ENCODE data around the gene CYB5R2. TPM values are rescaled to one million over a fixed set of nuclear protein-coding genes. Genes with fewer than 3 reads are reported as not detected.
A peak's percentile ranks its signal among the peaks of the same experiment; 100 is the strongest.
"Not testable (repeated sequence)": the region's sequence is repeated elsewhere in the genome, so short reads cannot be mapped to it uniquely, and the experiment has no call there.

Gene CYB5R2
- total RNA-seq, 4 donors from 2014 or later = 2.7 to 21.3 (median 4.2) TPM; not detected in 1

- in situ Hi-C loops (cut with MboI; ENCODE audit: low pct_ligation_motif_present in 1 of 4, low pct_unique_long_range_greater_than_20kb in 1 of 4, low sequenced_read_pairs in 3 of 4) (loop anchor here in 3 of 4 donors (5.0 to 25.0 kb wide), 2 partner anchors 93 to 103 kb away; no protein-coding TSS in a partner anchor), intact Hi-C loops (cut with DNase I; ENCODE audit: low total_unique reads) (no loop called here)
Measured at GRCh38 chr11:7664867-7665266, 8.4 kb downstream of the CYB5R2 start.

DNA sequence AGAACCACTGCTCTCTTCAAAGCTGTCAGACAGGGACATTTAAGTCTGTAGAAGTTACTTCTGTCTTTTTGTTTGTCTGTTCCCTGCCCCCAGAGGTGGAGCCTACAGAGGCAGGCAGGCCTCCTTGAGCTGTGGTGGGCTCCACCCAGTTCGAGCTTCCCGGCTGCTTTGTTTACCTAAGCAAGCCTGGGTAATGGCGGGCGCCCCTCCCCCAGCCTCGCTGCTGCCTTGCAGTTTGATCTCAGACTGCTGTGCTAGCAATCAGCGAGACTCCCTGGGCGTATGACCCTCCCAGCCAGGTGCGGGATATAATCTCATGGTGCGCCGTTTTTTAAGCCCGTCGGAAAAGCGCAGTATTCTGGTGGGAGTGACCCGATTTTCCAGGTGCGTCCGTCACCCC lies 9.8 kb downstream of the CYB5R2 start:
- H3K9me3 ChIP-seq; H3K4me1 ChIP-seq; H3K27me3 ChIP-seq; DNase-seq; H3K4me3 ChIP-seq; H3K36me3 ChIP-seq; H3K27ac ChIP-seq; intact Hi-C loops (cut with DNase I; ENCODE audit: low total_unique reads): not testable (repeated sequence)
- 70% methylated on average over 15 of the region's 16 CpGs; no CpG with 5 or more reads in 1 of the 2 donors for WGBS, 2 donors (ENCODE audit: low coverage in 1 of 2)
- in situ Hi-C loops (cut with MboI; ENCODE audit: low pct_ligation_motif_present in 1 of 4, low pct_unique_long_range_greater_than_20kb in 1 of 4, low sequenced_read_pairs in 3 of 4) = loop anchor here in 2 of 4 donors (25.0 kb wide), 1 partner anchor 101 kb away; no protein-coding TSS in a partner anchor

More at GRCh38 chr11:7664867-7665266, 8.4 kb downstream of the CYB5R2 start:
- Histone ChIP-seq H3K4me1 (peaks cover 0 to 3% (median 0%) of the 10 kb centered on the region in 4 donors), H3K4me3 (no peak overlapping the region), H3K27ac (no peak overlapping the region), H3K27me3 (no peaks in the 10 kb centered on the region), H3K9me3 (no peaks in the 10 kb centered on the region), H3K36me3 (no peaks in the 10 kb centered on the region)
- TF ChIP-seq, protein P1, sequence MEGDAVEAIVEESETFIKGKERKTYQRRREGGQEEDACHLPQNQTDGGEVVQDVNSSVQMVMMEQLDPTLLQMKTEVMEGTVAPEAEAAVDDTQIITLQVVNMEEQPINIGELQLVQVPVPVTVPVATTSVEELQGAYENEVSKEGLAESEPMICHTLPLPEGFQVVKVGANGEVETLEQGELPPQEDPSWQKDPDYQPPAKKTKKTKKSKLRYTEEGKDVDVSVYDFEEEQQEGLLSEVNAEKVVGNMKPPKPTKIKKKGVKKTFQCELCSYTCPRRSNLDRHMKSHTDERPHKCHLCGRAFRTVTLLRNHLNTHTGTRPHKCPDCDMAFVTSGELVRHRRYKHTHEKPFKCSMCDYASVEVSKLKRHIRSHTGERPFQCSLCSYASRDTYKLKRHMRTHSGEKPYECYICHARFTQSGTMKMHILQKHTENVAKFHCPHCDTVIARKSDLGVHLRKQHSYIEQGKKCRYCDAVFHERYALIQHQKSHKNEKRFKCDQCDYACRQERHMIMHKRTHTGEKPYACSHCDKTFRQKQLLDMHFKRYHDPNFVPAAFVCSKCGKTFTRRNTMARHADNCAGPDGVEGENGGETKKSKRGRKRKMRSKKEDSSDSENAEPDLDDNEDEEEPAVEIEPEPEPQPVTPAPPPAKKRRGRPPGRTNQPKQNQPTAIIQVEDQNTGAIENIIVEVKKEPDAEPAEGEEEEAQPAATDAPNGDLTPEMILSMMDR (IDR thresholded peaks at IDR 0.05) = no peak
- TF ChIP-seq POLR2A (IDR thresholded peaks at IDR 0.05) (no peak), EP300 (IDR thresholded peaks at IDR 0.05; ENCODE audit: low read depth) (no peak), POLR2AphosphoS5 (IDR thresholded peaks at IDR 0.05) (no peak)
- WGBS, 2 donors (ENCODE audit: low coverage in 1 of 2) = 86% methylated on average over 6 of the region's 6 CpGs; no CpG with 5 or more reads in 1 of the 2 donors
- no peak for DNase-seq

DNA sequence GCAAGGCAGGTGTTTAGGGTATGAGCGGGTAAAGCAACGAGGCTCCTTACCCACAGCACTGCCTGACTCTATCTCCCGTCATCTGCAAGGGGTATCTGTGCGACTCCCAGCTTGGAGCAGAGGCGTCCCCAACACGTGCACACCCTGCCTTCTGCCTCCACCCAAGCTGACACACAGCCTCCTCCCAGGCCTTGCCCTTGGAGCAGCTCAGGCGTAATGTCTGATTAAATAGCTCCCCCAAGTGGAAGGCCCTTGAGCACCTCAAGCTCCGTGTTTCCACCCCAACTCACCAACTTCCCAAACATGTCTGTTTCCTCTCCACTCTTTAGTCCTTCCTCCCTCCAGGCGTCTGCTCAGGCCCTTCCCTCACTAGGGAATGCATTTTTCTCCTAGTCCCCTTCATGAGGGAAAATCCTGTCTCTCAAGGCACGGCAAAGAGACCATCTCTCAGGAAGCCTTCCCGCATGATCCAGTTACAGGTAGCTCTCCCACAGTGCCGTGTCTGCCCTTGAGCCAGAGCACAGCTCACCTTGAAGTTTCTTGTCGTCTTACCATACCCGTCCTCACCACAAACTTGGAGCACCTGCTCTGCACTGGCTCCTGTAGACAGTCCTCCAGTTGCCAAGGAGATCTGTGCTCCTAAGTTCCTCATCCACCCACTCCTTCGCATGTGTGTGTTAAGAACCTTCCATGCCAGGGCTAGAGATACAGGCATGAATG lies 15.8 kb downstream of the CYB5R2 start:
- peak; percentile 64 for DNase-seq
- intact Hi-C loops (cut with DNase I; ENCODE audit: low total_unique reads) (no loop called here), in situ Hi-C loops (cut with MboI; ENCODE audit: low pct_ligation_motif_present in 1 of 4, low pct_unique_long_range_greater_than_20kb in 1 of 4, low sequenced_read_pairs in 3 of 4) (loop anchor here in 2 of 4 donors (25.0 kb wide), 1 partner anchor 95 kb away; no protein-coding TSS in a partner anchor)
- no peaks in the 10 kb centered on the region for H3K4me1 ChIP-seq
- H3K4me3 ChIP-seq = no peak overlapping the region
- no peak for TF ChIP-seq EP300 (IDR thresholded peaks at IDR 0.05; ENCODE audit: low read depth)
- TF ChIP-seq, protein P1 (IDR thresholded peaks at IDR 0.05) = peak; percentile 37 to 76 (median 50)
- no peaks in the 10 kb centered on the region for H3K27me3 ChIP-seq
- no peak overlapping the region for H3K27ac ChIP-seq
- peaks cover 0 to 9% (median 2%) of the 10 kb centered on the region in 4 donors for H3K36me3 ChIP-seq
- H3K9me3 ChIP-seq = no peaks in the 10 kb centered on the region
- WGBS, 2 donors (ENCODE audit: low coverage in 1 of 2) = 28 to 65% methylated on average over 5 to 15 of the region's 15 CpGs

DNA sequence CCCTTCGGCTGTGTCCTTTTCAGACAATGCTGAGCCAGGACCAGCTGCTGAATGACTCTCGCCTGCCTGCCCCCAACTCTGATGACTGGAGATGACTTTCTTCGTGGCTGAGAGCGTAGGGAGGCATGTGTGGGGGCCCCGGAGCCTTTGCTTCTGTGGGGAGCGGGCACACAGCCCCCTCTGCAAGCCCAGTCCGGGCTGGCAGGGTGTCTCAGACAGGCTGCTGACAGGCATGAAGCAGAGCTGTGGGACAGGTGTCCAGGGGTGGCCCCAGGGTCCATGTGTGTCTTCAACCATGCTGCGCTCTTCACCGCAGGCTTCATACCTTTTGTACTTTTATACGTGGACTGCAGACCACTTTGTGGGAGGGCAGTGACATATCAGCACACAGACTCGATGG lies 16.6 kb downstream of the CYB5R2 start:
- TF ChIP-seq EP300 (IDR thresholded peaks at IDR 0.05; ENCODE audit: low read depth) = no peak
- no peak for TF ChIP-seq POLR2AphosphoS5 (IDR thresholded peaks at IDR 0.05)
- no peak for TF ChIP-seq POLR2A (IDR thresholded peaks at IDR 0.05)
- TF ChIP-seq, protein P1 (IDR thresholded peaks at IDR 0.05) = no peak
- H3K4me3 ChIP-seq = no peak overlapping the region
- in situ Hi-C loops (cut with MboI; ENCODE audit: low pct_ligation_motif_present in 1 of 4, low pct_unique_long_range_greater_than_20kb in 1 of 4, low sequenced_read_pairs in 3 of 4) (loop anchor here in 2 of 4 donors (25.0 kb wide), 1 partner anchor 94 kb away; no protein-coding TSS in a partner anchor), intact Hi-C loops (cut with DNase I; ENCODE audit: low total_unique reads) (no loop called here)
- peaks cover 0 to 9% (median 2%) of the 10 kb centered on the region in 4 donors for H3K36me3 ChIP-seq
- WGBS, 2 donors (ENCODE audit: low coverage in 1 of 2) = 90% methylated on average over 11 of the region's 11 CpGs; no CpG with 5 or more reads in 1 of the 2 donors
- no peaks in the 10 kb centered on the region for H3K27me3 ChIP-seq
- H3K4me1 ChIP-seq = no peaks in the 10 kb centered on the region
- DNase-seq = no peak
- H3K27ac ChIP-seq = no peak overlapping the region
- no peaks in the 10 kb centered on the region for H3K9me3 ChIP-seq

All from transverse colon (tissue), 4 donors.